Parathyroid adenoma (tissue), 2 donors: Measurements from ENCODE around the gene TGOLN2.

ENCODE experiments used
- H2AFZ ChIP-seq: fragments of 300-600 bp; sonication (generic); one replicate; pipeline ENCODE4 v1.7.0; 2017; ENCODE audit warnings: antibody characterized with exemption, mild to moderate bottlenecking
- H3K27ac ChIP-seq: fragments of 300-600 bp; sonication (generic); one replicate; pipeline ENCODE4 v1.7.0; 2017
- H3K27me3 ChIP-seq: fragments of 300-600 bp; sonication (generic); one replicate; pipeline ENCODE4 v1.7.0; 2017; ENCODE audit warnings: low read length; ENCODE audit not compliant: control insufficient read depth, insufficient read depth
- H3K36me3 ChIP-seq: fragments of 300-600 bp; sonication (generic); one replicate; pipeline ENCODE4 v1.7.0; 2017; ENCODE audit warnings: low read length; ENCODE audit not compliant: control insufficient read depth, insufficient read depth
- H3K4me1 ChIP-seq: fragments of 300-600 bp; sonication (generic); one replicate; pipeline ENCODE4 v1.7.0; 2017; ENCODE audit warnings: control low read depth
- H3K4me2 ChIP-seq: fragments of 300-600 bp; sonication (generic); one replicate; pipeline ENCODE4 v1.7.0; 2017; ENCODE audit warnings: low read length
- H3K4me3 ChIP-seq: fragments of 300-600 bp; sonication (generic); one replicate; pipeline ENCODE4 v1.7.0; 2017; ENCODE audit warnings: low read depth, low read length
- H3K79me2 ChIP-seq: fragments of 300-600 bp; sonication (generic); one replicate; pipeline ENCODE4 v1.7.0; 2017; ENCODE audit warnings: control low read depth
- H3K9ac ChIP-seq: fragments of 300-600 bp; sonication (generic); one replicate; pipeline ENCODE4 v1.7.0; 2017; ENCODE audit warnings: mild to moderate bottlenecking
- H3K9me3 ChIP-seq: fragments of 300-600 bp; sonication (generic); one replicate; pipeline ENCODE4 v1.7.0; 2017; ENCODE audit warnings: low read length; ENCODE audit not compliant: control insufficient read depth
- CTCF ChIP-seq: fragments of 300-600 bp; sonication (generic); IDR thresholded peaks from one replicate; pipeline ENCODE4 v1.7.0; 2017; ENCODE audit warnings: antibody characterized with exemption, mild to moderate bottlenecking
- donor health status: primary hyperparathyroidism.

Gene TGOLN2

GRCh38 chr2:85314884-85315242 is 12.9 kb downstream of the TGOLN2 start:
- H3K9ac ChIP-seq, result no peak overlapping the region
- no peak for TF ChIP-seq CTCF
- H3K36me3 ChIP-seq, result no peaks in the 10 kb centered on the region
- H3K27ac ChIP-seq, result no peak overlapping the region
- no peaks in the 10 kb centered on the region for H3K27me3 ChIP-seq
- H3K4me1 ChIP-seq, result peaks cover 5% of the 10 kb centered on the region
- no peak overlapping the region for H3K4me2 ChIP-seq
- H3K79me2 ChIP-seq, result no peaks in the 10 kb centered on the region
- H3K9me3 ChIP-seq, result no peaks in the 10 kb centered on the region
- no peak overlapping the region for H2AFZ ChIP-seq
- no peak overlapping the region for H3K4me3 ChIP-seq

DNA sequence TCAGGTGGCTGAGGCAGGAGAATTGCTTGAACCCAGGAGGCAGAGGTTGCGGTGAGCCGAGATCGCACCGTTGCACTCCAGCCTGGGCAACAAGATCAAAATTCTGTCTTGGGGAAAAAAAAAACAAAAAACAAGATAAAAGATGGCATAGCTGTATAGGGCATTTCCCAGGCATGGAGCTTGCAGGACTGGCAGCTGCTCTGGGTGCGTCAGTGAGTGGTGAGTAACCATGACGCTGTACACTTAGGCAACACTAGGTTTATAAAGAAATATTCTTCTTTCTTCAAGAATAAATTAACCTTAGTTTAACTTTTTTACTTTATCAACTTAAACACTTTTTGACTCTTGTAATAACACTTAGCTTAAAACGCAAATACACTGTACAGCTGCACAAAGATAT is 15.4 kb downstream of the TGOLN2 start:
- H3K36me3 ChIP-seq, result no peaks in the 10 kb centered on the region
- H3K9ac ChIP-seq, result no peak overlapping the region
- no peak overlapping the region for H3K4me3 ChIP-seq
- H2AFZ ChIP-seq, result no peak overlapping the region
- H3K4me1 ChIP-seq, result no peaks in the 10 kb centered on the region
- H3K4me2 ChIP-seq, result no peak overlapping the region
- no peaks in the 10 kb centered on the region for H3K27me3 ChIP-seq
- TF ChIP-seq CTCF, result no peak
- H3K79me2 ChIP-seq, result no peaks in the 10 kb centered on the region
- no peak overlapping the region for H3K27ac ChIP-seq
- H3K9me3 ChIP-seq, result no peaks in the 10 kb centered on the region

DNA sequence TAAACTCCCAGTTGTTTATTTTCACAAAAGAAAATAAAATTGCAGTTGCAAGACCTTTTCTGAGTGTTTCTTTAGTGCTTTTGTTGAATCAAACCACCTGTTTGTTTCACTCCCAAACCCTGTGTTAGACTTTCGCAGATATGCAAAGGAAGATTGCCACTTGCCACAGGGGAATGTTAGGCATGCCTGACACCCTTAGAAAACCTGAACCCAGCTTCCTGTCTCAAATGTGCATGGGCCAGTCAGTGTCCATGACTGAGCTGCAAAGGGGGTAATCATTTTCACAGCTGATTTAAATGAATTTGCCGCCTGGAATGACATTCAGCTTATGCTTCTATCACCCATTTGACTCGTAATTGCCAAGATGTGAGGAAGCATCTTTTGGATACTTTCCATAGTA is 17.5 kb downstream of the TGOLN2 start:
- Histone ChIP-seq H3K27ac (no peak overlapping the region), H3K79me2 (no peaks in the 10 kb centered on the region)
- TF ChIP-seq CTCF, result no peak

DNA sequence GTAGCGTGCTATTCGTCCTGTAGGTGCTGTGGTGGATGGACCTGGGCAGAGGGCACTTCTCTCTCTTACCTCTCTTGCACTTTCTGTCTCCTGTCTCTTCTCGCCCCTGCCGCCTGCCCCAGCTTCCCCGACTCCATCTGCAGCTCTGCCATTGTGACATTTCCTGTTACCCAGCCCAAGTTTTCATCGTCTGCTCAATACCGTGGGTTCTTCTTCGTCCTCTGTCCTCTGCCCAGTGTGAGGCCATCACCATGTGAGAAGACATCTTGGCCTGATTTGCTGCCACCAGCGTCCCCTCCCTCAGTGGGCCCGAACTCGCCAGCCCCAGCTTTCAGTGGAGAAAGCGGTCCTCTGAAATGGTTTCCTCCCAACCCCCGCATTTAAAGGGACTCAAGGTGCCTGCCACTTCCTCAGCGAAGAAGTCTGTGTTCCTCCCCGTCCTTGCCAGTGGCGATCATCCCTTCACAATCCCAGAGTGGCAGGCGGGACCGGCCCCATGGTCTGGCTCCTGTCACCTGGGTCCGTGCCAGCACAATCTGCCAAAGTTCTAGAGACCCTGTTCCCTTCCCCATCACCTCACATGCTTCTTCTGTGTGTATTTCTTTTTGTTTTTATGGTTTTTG is 18.0 kb downstream of the TGOLN2 start:
- H3K79me2 ChIP-seq, result no peaks in the 10 kb centered on the region
- no peaks in the 10 kb centered on the region for H3K9me3 ChIP-seq
- no peak overlapping the region for H3K27ac ChIP-seq
- no peak for TF ChIP-seq CTCF
- no peak overlapping the region for H2AFZ ChIP-seq
- H3K4me3 ChIP-seq, result no peak overlapping the region
- H3K9ac ChIP-seq, result no peak overlapping the region
- no peaks in the 10 kb centered on the region for H3K36me3 ChIP-seq
- no peaks in the 10 kb centered on the region for H3K4me1 ChIP-seq
- no peaks in the 10 kb centered on the region for H3K27me3 ChIP-seq
- no peak overlapping the region for H3K4me2 ChIP-seq

More for the DNA sequence above, 17.5 kb downstream of the TGOLN2 start:
- H3K9ac ChIP-seq, result no peak overlapping the region
- no peaks in the 10 kb centered on the region for H3K27me3 ChIP-seq
- H2AFZ ChIP-seq, result no peak overlapping the region
- H3K9me3 ChIP-seq, result no peaks in the 10 kb centered on the region
- H3K4me2 ChIP-seq, result no peak overlapping the region
- H3K4me1 ChIP-seq, result no peaks in the 10 kb centered on the region
- no peaks in the 10 kb centered on the region for H3K36me3 ChIP-seq
- H3K4me3 ChIP-seq, result no peak overlapping the region

GRCh38 chr2:85308896-85309555 is 18.8 kb downstream of the TGOLN2 start:
- no peak overlapping the region for H3K27ac ChIP-seq
- H3K9ac ChIP-seq, result no peak overlapping the region
- H3K4me3 ChIP-seq, result no peak overlapping the region
- TF ChIP-seq CTCF, result no peak
- H3K9me3 ChIP-seq, result no peaks in the 10 kb centered on the region
- no peaks in the 10 kb centered on the region for H3K79me2 ChIP-seq
- no peak overlapping the region for H2AFZ ChIP-seq
- H3K4me2 ChIP-seq, result no peak overlapping the region
- no peaks in the 10 kb centered on the region for H3K36me3 ChIP-seq
- H3K4me1 ChIP-seq, result no peaks in the 10 kb centered on the region
- H3K27me3 ChIP-seq, result no peaks in the 10 kb centered on the region
